ENCODE measurements around the gene ATP1A1.

Gene ATP1A1

GRCh38 chr1:116446686-116447085, 73.6 kb downstream of the ATP1A1 start:
- DNase-seq = no peak

- no peak for DNase-seq
Observed at GRCh38 chr1:116448785-116449385, 75.8 kb downstream of the ATP1A1 start.

DNA sequence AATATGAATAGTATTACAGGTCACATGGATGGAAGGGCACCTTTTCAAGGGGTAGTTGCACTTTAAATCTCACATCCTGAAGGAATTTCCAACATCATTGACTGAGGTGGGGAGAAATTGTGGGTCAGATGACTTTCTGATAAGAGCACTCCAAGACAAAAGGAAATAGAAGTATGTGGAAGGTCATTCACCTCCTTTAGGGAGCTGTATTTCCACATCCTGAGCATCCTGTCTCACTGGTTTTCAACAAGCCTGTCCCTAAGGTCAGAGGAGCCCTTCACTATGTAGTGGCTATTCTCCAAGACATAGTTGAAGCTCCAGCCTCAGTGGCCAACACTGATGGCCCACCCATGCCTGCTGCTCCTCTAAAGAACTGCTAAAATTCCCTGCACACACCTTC, 76.5 kb downstream of the ATP1A1 start:
- no peak for DNase-seq

DNA sequence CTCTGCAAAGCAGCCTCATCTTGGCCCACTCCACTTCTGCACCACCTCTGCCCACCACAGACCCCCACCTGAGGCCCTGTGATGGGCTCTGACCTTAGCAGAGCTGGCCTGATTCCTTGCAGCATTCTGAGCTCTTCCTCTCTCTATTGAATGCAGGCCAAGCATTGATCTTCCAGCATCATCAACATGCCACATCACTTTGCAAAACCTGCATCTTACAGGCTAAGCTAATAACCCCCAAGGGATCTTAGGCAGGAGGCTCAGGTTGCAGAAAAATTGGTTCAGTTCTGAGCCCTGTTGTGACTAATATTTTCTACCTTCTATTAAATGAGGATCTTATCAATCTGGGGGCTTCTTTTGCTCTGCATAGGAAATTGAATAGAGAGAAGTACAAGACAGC, 78.7 kb downstream of the ATP1A1 start:
- no peak for DNase-seq

DNA sequence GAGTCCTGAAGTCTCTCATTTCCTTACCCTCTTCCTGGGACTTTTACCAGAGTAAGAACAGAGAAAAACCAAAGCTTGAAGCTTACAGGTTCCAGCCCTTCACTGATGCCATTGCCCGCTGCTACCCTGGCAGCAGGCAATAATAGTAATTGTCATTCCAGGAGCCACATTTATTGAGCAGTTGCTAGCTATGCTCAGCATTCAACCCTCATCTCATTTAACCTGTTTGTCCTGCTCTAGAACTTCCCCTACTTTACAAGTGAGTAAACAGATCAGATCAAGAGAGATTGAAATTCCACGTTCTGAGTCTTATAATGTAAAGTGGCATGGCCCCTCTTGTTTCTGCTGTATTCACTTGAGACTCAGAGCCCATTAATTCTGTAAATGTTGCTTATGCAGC, 80.4 kb downstream of the ATP1A1 start:
- DNase-seq = no peak

GRCh38 chr1:116453906-116454305, 80.9 kb downstream of the ATP1A1 start:
- no peak for DNase-seq
